GM13977 (cell line): ENCODE data around the gene ROBO1.

ENCODE experiments used
- DNase-seq: peaks from one replicate; pipeline ENCODE4 v3.0.0; 2012; ENCODE audit warnings: low spot score
- CTCF ChIP-seq: IDR thresholded peaks from 2 replicates; pipeline ENCODE4 v1.5.1; 2012; ENCODE audit warnings: mild to moderate bottlenecking, control low read depth; ENCODE audit not compliant: insufficient read depth; ENCODE audit errors: extremely low read depth, missing control alignments
- in situ Hi-C: fragments of 300-500 bp; cut with MboI; formaldehyde crosslinking; loops from one replicate; pipeline ENCODE4 v1.12.0; 2022; ENCODE audit warnings: low sequenced_read_pairs, low pct_unique_long_range_greater_than_20kb, mixed read lengths, inconsistent platforms; ENCODE audit not compliant: unreplicated experiment

The ROBO1 gene

GRCh38 chr3:79047581-79047980, 720.2 kb downstream of the ROBO1 start:
- in situ Hi-C loops = no loop called here
- TF ChIP-seq CTCF = no peak
- no peak for DNase-seq

DNA sequence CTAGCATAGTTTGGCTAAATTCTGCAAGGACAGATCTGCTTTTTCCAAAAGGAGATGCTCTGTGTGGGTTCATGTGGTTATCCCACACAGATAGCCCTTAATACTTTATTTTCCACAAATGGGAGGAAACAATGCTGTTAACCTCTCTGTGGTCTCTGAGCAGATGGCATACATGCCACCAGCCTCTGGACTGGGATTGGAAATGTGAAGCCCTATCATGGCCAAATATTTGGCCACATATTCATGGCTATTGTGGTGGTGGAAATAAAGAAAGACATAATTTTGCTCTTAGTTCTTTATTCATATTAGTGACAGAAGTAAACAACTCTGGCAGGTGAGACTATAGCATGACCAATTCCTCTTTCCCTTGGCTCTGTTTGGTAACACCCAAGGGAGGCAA, 726.2 kb downstream of the ROBO1 start:
- DNase-seq = no peak
- no peak for TF ChIP-seq CTCF
- in situ Hi-C loops = no loop called here

DNA sequence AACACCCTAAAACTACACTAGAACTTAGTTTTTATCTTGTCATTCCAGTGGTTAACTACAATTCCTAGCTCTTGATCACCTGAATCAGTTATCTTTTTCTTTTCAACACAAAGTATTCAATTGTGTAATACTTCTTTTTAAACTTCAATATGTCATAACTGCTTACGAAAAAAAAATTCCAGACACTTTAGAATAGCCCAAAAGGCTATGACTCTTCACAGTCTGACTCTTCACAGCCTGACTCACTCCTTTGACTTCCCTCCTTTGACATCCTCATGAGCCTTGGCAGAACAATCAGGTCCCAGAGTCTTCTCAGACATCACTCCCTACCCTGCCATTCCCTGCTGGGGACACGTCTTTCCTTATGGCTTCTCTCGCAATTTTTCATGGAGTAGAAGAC, 727.1 kb downstream of the ROBO1 start:
- in situ Hi-C loops = no loop called here

DNA sequence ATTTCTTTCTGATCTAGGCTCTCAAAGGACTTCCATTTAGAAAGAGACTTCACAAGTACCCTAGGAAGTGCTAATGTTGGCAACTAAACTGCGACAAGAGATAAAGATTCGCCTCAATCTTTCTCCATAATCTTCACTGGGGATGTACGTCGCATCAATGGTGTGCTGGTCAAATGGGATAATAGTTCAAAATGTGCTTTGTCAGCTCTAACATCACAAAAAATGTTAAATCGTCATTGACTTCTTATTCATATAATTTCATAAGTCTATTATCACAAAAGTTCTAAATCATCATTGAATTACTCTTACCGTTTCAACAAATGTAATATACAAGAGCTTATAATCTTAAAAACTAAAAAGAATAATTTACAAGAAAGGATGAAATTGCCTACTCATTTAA, 727.7 kb downstream of the ROBO1 start:
- no peak for TF ChIP-seq CTCF
- DNase-seq = no peak
- in situ Hi-C loops = no loop called here

More for the DNA sequence above, 727.1 kb downstream of the ROBO1 start:
- no peak for DNase-seq
- TF ChIP-seq CTCF = no peak

- in situ Hi-C loops = no loop called here
- no peak for DNase-seq
- no peak for TF ChIP-seq CTCF
Observed at GRCh38 chr3:79039192-79039591, 728.6 kb downstream of the ROBO1 start.

GRCh38 chr3:79038636-79039035, 729.2 kb downstream of the ROBO1 start:
- no peak for DNase-seq
- in situ Hi-C loops = no loop called here
- no peak for TF ChIP-seq CTCF

GRCh38 chr3:79038057-79038456, 729.7 kb downstream of the ROBO1 start:
- no peak for DNase-seq
- in situ Hi-C loops = no loop called here
- no peak for TF ChIP-seq CTCF
